Measurements from ENCODE around the gene ERICH6B.

Gene ERICH6B

GRCh38 chr13:45584816-45585215 lies 30.7 kb downstream of the ERICH6B start:
- Histone ChIP-seq H3K36me3 (ENCODE audit: insufficient read depth, low read length) (no peaks in the 10 kb centered on the region), H3K79me2 (ENCODE audit: insufficient read depth, low read length) (no peaks in the 10 kb centered on the region), H3K4me1 (ENCODE audit: insufficient read depth, low read length) (no peaks in the 10 kb centered on the region), H3K9me3 (ENCODE audit: insufficient read depth, low read length, severe bottlenecking) (no peaks in the 10 kb centered on the region), H4K20me1 (ENCODE audit: insufficient read depth, low read length) (no peaks in the 10 kb centered on the region), H3K27ac (ENCODE audit: low read length) (no peak overlapping the region), H3K4me2 (ENCODE audit: insufficient read depth, low read length) (no peak overlapping the region), H3K9ac (ENCODE audit: low read depth, low read length) (no peak overlapping the region), H3K4me3 (ENCODE audit: low read depth in 1 of 2, low read length in 2 of 2) (no peak overlapping the region), H3K27me3 (ENCODE audit: insufficient read depth, low read length, poor library complexity) (peaks cover 3% of the 10 kb centered on the region), H2AFZ (ENCODE audit: low read depth, low read length) (no peak overlapping the region; the same call in 1 of the 2 replicates)
- DNase-seq: no peak
- TF ChIP-seq CTCF (IDR thresholded peaks at IDR 0.05; ENCODE audit: borderline replicate concordance, extremely low read depth, low read length, poor library complexity, severe bottlenecking) (peak; percentile 34), EZH2 (IDR thresholded peaks at IDR 0.05; ENCODE audit: borderline replicate concordance, low read depth, low read length, severe bottlenecking) (no peak)
- no peak for ATAC-seq (ENCODE audit: insufficient read depth, low read depth)

GRCh38 chr13:45582408-45583076 lies 33.0 kb downstream of the ERICH6B start:
- Histone ChIP-seq H3K9ac (ENCODE audit: low read depth, low read length) (no peak overlapping the region), H3K4me2 (ENCODE audit: insufficient read depth, low read length) (no peak overlapping the region), H4K20me1 (ENCODE audit: insufficient read depth, low read length) (no peaks in the 10 kb centered on the region), H2AFZ (ENCODE audit: low read depth, low read length) (no peak overlapping the region), H3K27ac (ENCODE audit: low read length) (no peak overlapping the region), H3K27me3 (ENCODE audit: insufficient read depth, low read length, poor library complexity) (peaks cover 7% of the 10 kb centered on the region), H3K4me1 (ENCODE audit: insufficient read depth, low read length) (no peaks in the 10 kb centered on the region), H3K79me2 (ENCODE audit: insufficient read depth, low read length) (no peaks in the 10 kb centered on the region), H3K36me3 (ENCODE audit: insufficient read depth, low read length) (no peaks in the 10 kb centered on the region), H3K9me3 (ENCODE audit: insufficient read depth, low read length, severe bottlenecking) (no peaks in the 10 kb centered on the region), H3K4me3 (ENCODE audit: low read depth in 1 of 2, low read length in 2 of 2) (no peak overlapping the region)
- TF ChIP-seq EZH2 (IDR thresholded peaks at IDR 0.05; ENCODE audit: borderline replicate concordance, low read depth, low read length, severe bottlenecking) (no peak), CTCF (IDR thresholded peaks at IDR 0.05; ENCODE audit: borderline replicate concordance, extremely low read depth, low read length, poor library complexity, severe bottlenecking) (no peak)
- ATAC-seq (ENCODE audit: insufficient read depth, low read depth) (no peak), DNase-seq (no peak)

GRCh38 chr13:45576466-45576865 lies 39.1 kb downstream of the ERICH6B start:
- Histone ChIP-seq H2AFZ (ENCODE audit: low read depth, low read length) (no peak overlapping the region), H3K4me1 (ENCODE audit: insufficient read depth, low read length) (no peaks in the 10 kb centered on the region), H4K20me1 (ENCODE audit: insufficient read depth, low read length) (no peaks in the 10 kb centered on the region), H3K36me3 (ENCODE audit: insufficient read depth, low read length) (no peaks in the 10 kb centered on the region), H3K4me2 (ENCODE audit: insufficient read depth, low read length) (no peak overlapping the region), H3K27ac (ENCODE audit: low read length) (no peak overlapping the region), H3K27me3 (ENCODE audit: insufficient read depth, low read length, poor library complexity) (peaks cover 7% of the 10 kb centered on the region), H3K9me3 (ENCODE audit: insufficient read depth, low read length, severe bottlenecking) (no peaks in the 10 kb centered on the region), H3K9ac (ENCODE audit: low read depth, low read length) (no peak overlapping the region), H3K4me3 (ENCODE audit: low read depth in 1 of 2, low read length in 2 of 2) (no peak overlapping the region), H3K79me2 (ENCODE audit: insufficient read depth, low read length) (no peaks in the 10 kb centered on the region)
- DNase-seq (no peak), ATAC-seq (ENCODE audit: insufficient read depth, low read depth) (no peak)
- no peak for TF ChIP-seq EZH2 (IDR thresholded peaks at IDR 0.05; ENCODE audit: borderline replicate concordance, low read depth, low read length, severe bottlenecking)

- TF ChIP-seq CTCF (IDR thresholded peaks at IDR 0.05; ENCODE audit: borderline replicate concordance, extremely low read depth, low read length, poor library complexity, severe bottlenecking) (no peak), EZH2 (IDR thresholded peaks at IDR 0.05; ENCODE audit: borderline replicate concordance, low read depth, low read length, severe bottlenecking) (no peak)
- Histone ChIP-seq H3K36me3 (ENCODE audit: insufficient read depth, low read length) (no peaks in the 10 kb centered on the region), H4K20me1 (ENCODE audit: insufficient read depth, low read length) (no peaks in the 10 kb centered on the region), H2AFZ (ENCODE audit: low read depth, low read length) (no peak overlapping the region), H3K27me3 (ENCODE audit: insufficient read depth, low read length, poor library complexity) (peaks cover 6% of the 10 kb centered on the region), H3K4me3 (ENCODE audit: low read depth in 1 of 2, low read length in 2 of 2) (no peak overlapping the region), H3K9ac (ENCODE audit: low read depth, low read length) (no peak overlapping the region), H3K4me2 (ENCODE audit: insufficient read depth, low read length) (no peak overlapping the region), H3K27ac (ENCODE audit: low read length) (no peak overlapping the region), H3K4me1 (ENCODE audit: insufficient read depth, low read length) (no peaks in the 10 kb centered on the region), H3K9me3 (ENCODE audit: insufficient read depth, low read length, severe bottlenecking) (no peaks in the 10 kb centered on the region), H3K79me2 (ENCODE audit: insufficient read depth, low read length) (no peaks in the 10 kb centered on the region)
- DNase-seq: no peak
- no peak for ATAC-seq (ENCODE audit: insufficient read depth, low read depth)
These were observed 39.7 kb downstream of the ERICH6B start for GRCh38 chr13:45575830-45576180.

Measured in DND-41 (cell line).